ENCODE measurements around the gene PBX1. TPM values are rescaled to one million over a fixed set of nuclear protein-coding genes. Genes with fewer than 3 reads are reported as not detected.
"Not testable (repeated sequence)": the region's sequence is repeated elsewhere in the genome, so short reads cannot be mapped to it uniquely, and the experiment has no call there.

The PBX1 gene
- total and polyA plus RNA-seq, 2 experiments from 2014 or later, result 40.0 to 104 TPM

DNA sequence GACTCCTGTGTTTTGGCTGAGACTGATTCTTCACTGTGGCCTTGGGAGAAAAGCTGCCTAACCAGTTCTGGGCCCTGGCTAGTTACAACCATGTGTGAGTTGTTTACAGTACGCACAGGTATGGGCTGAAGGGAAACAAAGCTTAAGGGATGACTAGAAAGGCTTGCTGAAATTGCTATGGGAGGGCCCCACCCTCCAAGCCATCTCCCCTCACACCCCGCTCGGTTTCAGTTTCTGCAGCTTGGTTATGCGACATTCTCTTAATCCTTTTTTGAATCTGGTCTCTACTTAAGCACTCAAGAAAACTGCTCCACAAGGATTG is 43.1 kb downstream of the PBX1 start (continued):
- TF ChIP-seq, protein P1, sequence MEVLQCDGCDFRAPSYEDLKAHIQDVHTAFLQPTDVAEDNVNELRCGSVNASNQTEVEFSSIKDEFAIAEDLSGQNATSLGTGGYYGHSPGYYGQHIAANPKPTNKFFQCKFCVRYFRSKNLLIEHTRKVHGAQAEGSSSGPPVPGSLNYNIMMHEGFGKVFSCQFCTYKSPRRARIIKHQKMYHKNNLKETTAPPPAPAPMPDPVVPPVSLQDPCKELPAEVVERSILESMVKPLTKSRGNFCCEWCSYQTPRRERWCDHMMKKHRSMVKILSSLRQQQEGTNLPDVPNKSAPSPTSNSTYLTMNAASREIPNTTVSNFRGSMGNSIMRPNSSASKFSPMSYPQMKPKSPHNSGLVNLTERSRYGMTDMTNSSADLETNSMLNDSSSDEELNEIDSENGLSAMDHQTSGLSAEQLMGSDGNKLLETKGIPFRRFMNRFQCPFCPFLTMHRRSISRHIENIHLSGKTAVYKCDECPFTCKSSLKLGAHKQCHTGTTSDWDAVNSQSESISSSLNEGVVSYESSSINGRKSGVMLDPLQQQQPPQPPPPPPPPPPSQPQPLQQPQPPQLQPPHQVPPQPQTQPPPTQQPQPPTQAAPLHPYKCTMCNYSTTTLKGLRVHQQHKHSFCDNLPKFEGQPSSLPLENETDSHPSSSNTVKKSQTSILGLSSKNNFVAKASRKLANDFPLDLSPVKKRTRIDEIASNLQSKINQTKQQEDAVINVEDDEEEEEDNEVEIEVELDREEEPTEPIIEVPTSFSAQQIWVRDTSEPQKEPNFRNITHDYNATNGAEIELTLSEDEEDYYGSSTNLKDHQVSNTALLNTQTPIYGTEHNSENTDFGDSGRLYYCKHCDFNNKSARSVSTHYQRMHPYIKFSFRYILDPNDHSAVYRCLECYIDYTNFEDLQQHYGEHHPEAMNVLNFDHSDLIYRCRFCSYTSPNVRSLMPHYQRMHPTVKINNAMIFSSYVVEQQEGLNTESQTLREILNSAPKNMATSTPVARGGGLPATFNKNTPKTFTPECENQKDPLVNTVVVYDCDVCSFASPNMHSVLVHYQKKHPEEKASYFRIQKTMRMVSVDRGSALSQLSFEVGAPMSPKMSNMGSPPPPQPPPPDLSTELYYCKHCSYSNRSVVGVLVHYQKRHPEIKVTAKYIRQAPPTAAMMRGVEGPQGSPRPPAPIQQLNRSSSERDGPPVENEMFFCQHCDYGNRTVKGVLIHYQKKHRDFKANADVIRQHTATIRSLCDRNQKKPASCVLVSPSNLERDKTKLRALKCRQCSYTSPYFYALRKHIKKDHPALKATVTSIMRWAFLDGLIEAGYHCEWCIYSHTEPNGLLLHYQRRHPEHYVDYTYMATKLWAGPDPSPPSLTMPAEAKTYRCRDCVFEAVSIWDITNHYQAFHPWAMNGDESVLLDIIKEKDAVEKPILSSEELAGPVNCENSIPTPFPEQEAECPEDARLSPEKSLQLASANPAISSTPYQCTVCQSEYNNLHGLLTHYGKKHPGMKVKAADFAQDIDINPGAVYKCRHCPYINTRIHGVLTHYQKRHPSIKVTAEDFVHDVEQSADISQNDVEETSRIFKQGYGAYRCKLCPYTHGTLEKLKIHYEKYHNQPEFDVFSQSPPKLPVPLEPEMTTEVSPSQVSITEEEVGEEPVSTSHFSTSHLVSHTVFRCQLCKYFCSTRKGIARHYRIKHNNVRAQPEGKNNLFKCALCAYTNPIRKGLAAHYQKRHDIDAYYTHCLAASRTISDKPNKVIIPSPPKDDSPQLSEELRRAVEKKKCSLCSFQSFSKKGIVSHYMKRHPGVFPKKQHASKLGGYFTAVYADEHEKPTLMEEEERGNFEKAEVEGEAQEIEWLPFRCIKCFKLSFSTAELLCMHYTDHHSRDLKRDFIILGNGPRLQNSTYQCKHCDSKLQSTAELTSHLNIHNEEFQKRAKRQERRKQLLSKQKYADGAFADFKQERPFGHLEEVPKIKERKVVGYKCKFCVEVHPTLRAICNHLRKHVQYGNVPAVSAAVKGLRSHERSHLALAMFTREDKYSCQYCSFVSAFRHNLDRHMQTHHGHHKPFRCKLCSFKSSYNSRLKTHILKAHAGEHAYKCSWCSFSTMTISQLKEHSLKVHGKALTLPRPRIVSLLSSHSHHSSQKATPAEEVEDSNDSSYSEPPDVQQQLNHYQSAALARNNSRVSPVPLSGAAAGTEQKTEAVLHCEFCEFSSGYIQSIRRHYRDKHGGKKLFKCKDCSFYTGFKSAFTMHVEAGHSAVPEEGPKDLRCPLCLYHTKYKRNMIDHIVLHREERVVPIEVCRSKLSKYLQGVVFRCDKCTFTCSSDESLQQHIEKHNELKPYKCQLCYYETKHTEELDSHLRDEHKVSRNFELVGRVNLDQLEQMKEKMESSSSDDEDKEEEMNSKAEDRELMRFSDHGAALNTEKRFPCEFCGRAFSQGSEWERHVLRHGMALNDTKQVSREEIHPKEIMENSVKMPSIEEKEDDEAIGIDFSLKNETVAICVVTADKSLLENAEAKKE (CRISPR knock-in tag; IDR thresholded peaks at IDR 0.05), result no peak

GRCh38 chr1:164602480-164603093 is 43.6 kb downstream of the PBX1 start:
- H3K9me3 Mint-ChIP-seq, result no peaks in the 10 kb centered on the region
- H3K4me3 Mint-ChIP-seq, result peak overlapping the region; percentile 63
- H3K27ac Mint-ChIP-seq, result peak overlapping the region; percentile 94
- Histone ChIP-seq H3F3A (replicated peaks; ENCODE audit: low read depth) (no peaks in the 10 kb centered on the region), H4K20me1 (replicated peaks; ENCODE audit: insufficient read depth) (peaks cover 13% of the 10 kb centered on the region), H3K4me1 (ENCODE audit: insufficient read depth) (peaks cover 81% of the 10 kb centered on the region), H3K36me3 (ENCODE audit: insufficient read depth) (no peaks in the 10 kb centered on the region), H3K9me2 (ENCODE audit: insufficient read depth) (no peaks in the 10 kb centered on the region), H3K79me2 (replicated peaks; ENCODE audit: insufficient read depth) (peaks cover 80% of the 10 kb centered on the region), H3K4me3 (peak overlapping the region; percentile 28), H3K27me3 (ENCODE audit: insufficient read depth) (no peaks in the 10 kb centered on the region), H2AFZ (no peak overlapping the region), H3K4me2 (peak overlapping the region; percentile 63), H3K27ac (ENCODE audit: low read depth) (peak overlapping the region; percentile 90)
- H3K4me1 Mint-ChIP-seq, result peaks cover 86% of the 10 kb centered on the region
- TF ChIP-seq POLR2AphosphoS5 (IDR thresholded peaks at IDR 0.05; ENCODE audit: low read depth) (no peak), CTCF (conservative IDR thresholded peaks at IDR 0.05; ENCODE audit: low read depth in 2 of 2) (peak; percentile 18 to 19; a peak in 1 of 4 replicates)
- DNase-seq (ENCODE audit: low spot score), result peak; percentile 93
- peaks cover 12% of the 10 kb centered on the region for H3K27me3 Mint-ChIP-seq (ENCODE audit: insufficient read depth, low read depth, poor library complexity)
- peak; percentile 53 for ATAC-seq
- peaks cover 23% of the 10 kb centered on the region; the same call in 2 of the 3 replicates for H3K36me3 Mint-ChIP-seq (ENCODE audit: low read depth)

- not testable (repeated sequence) for DNase-seq (ENCODE audit: low spot score); H3K27ac Mint-ChIP-seq; H3K36me3 ChIP-seq (ENCODE audit: insufficient read depth); H3F3A ChIP-seq (replicated peaks; ENCODE audit: low read depth); H3K4me3 Mint-ChIP-seq; H2AFZ ChIP-seq; H3K27ac ChIP-seq (ENCODE audit: low read depth); H3K4me3 ChIP-seq; H3K27me3 ChIP-seq (ENCODE audit: insufficient read depth); H3K9me2 ChIP-seq (ENCODE audit: insufficient read depth); H3K9me3 Mint-ChIP-seq; ATAC-seq
- Histone ChIP-seq H3K79me2 (replicated peaks; ENCODE audit: insufficient read depth) (peaks cover 80% of the 10 kb centered on the region), H3K4me2 (0 out of 2 replicates have a peak overlapping the region, but pooled peaks have one; percentile 63), H3K4me1 (ENCODE audit: insufficient read depth) (peaks cover 80% of the 10 kb centered on the region), H4K20me1 (replicated peaks; ENCODE audit: insufficient read depth) (peaks cover 13% of the 10 kb centered on the region)
- H3K27me3 Mint-ChIP-seq (ENCODE audit: insufficient read depth, low read depth, poor library complexity), result peaks cover 12% of the 10 kb centered on the region
- H3K36me3 Mint-ChIP-seq (ENCODE audit: low read depth), result peaks cover 14% of the 10 kb centered on the region; the same call in 2 of the 3 replicates
- peaks cover 85% of the 10 kb centered on the region for H3K4me1 Mint-ChIP-seq
Measured at GRCh38 chr1:164603805-164604204, 44.8 kb downstream of the PBX1 start.

Data from GM23338 (cell line).